Epithelial cell of prostate (primary cell): Measurements from ENCODE around the gene POLD1.

ENCODE experiments used
- DNase-seq: peaks from one replicate; pipeline ENCODE4 v3.0.0-alpha.2; 2011; ENCODE audit warnings: low read depth, low spot score
- H3K27ac ChIP-seq: fragments of 450-650 bp; 2 replicates; pipeline ENCODE4 v1.5.1; 2017; ENCODE audit warnings: mild to moderate bottlenecking

Gene POLD1

GRCh38 chr19:50459067-50459456 is 74.9 kb downstream of the POLD1 start:
- DNase-seq: no peak
- H3K27ac ChIP-seq: no peak overlapping the region

- DNase-seq: no peak
- H3K27ac ChIP-seq: no peak overlapping the region
Observed at GRCh38 chr19:50459638-50460037, 75.5 kb downstream of the POLD1 start.

- DNase-seq: no peak
- H3K27ac ChIP-seq: no peak overlapping the region
Observed at GRCh38 chr19:50460161-50460765, 76.1 kb downstream of the POLD1 start.

- no peak overlapping the region for H3K27ac ChIP-seq
- no peak for DNase-seq
Observed at GRCh38 chr19:50461066-50461875, 77.1 kb downstream of the POLD1 start.

- DNase-seq: no peak
- H3K27ac ChIP-seq: no peak overlapping the region
Observed at GRCh38 chr19:50462970-50463369, 78.8 kb downstream of the POLD1 start.

GRCh38 chr19:50464348-50464747 is 80.2 kb downstream of the POLD1 start:
- DNase-seq: no peak
- no peak overlapping the region for H3K27ac ChIP-seq

GRCh38 chr19:50465000-50465399 is 80.9 kb downstream of the POLD1 start:
- DNase-seq: no peak
- H3K27ac ChIP-seq: no peak overlapping the region

GRCh38 chr19:50465986-50466705 is 82.0 kb downstream of the POLD1 start:
- no peak for DNase-seq
- no peak overlapping the region for H3K27ac ChIP-seq

- DNase-seq: no peak
- no peak overlapping the region for H3K27ac ChIP-seq
Observed at GRCh38 chr19:50466706-50467039, 82.5 kb downstream of the POLD1 start.

GRCh38 chr19:50467566-50467965 is 83.4 kb downstream of the POLD1 start:
- DNase-seq: no peak

More at GRCh38 chr19:50467566-50467965, 83.4 kb downstream of the POLD1 start:
- H3K27ac ChIP-seq: no peak overlapping the region
